ENCODE data around the gene TMEM184A. TPM values are rescaled to one million over a fixed set of nuclear protein-coding genes. Genes with fewer than 3 reads are reported as not detected.

TMEM184A gene
- total and polyA plus RNA-seq, 2 donors (not counting 1 experiment from before 2014, with no cell fraction given): not detected

DNA sequence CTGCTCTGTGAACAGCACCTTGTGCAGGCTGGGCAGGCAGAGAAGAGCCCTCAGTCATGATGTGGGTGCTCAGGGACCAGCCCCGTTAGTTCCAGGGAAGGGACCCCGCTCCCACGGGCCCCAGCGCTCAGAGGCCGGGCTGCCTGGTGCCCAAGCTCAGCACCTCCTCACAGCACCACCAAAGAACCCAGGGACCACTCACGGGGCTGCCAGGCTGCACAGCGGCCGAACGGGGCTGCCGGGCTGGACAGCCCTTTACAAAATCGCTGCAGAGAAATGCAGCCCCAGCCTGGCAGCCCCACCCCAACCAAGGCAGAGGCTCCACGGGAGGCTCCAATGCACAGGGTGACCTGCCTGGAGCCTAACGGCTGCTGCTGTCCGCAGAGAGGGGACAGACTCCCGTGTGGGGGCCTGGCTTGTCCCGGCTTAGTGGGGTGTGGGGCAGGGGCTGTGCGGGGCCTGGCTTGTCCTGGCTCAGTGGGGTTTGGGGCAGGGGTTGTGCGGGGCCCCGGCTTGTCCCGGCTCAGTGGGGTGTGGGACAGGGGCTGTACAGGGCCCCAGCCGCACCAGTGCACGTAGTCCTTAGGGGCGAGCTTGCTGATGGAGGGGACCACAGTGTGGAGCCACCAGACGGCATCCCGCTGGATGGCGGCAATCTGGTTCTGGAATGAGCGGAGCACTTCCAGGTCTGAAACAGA lies 61.0 kb downstream of the TMEM184A start:
- Histone ChIP-seq H3K9ac (ENCODE audit: low read length) (no peak overlapping the region), H3K4me2 (replicated peaks; ENCODE audit: low read depth, low read length, poor library complexity, severe bottlenecking) (no peak overlapping the region), H3K4me3 (ENCODE audit: control extremely low read depth in 1 of 5, extremely low read depth in 1 of 5, insufficient read depth in 1 of 5, low read depth in 2 of 5, low read length in 4 of 5) (no peak overlapping the region), H4K20me1 (ENCODE audit: control insufficient read depth, insufficient read depth, low read length, poor library complexity, severe bottlenecking) (peaks cover 11% of the 10 kb centered on the region), H3K27me3 (replicated peaks in 1 of 4; ENCODE audit: control extremely low read depth in 1 of 4, control insufficient read depth in 3 of 4, insufficient read depth in 4 of 4, low read length in 3 of 4) (no peaks in the 10 kb centered on the region), H3K9me3 (ENCODE audit: control extremely low read depth in 1 of 3, control insufficient read depth in 2 of 3, insufficient read depth in 1 of 3, low read length in 2 of 3) (no peaks in the 10 kb centered on the region), H3K36me3 (replicated peaks in 1 of 2; ENCODE audit: control extremely low read depth in 1 of 2, control insufficient read depth in 1 of 2, extremely low read depth in 1 of 2, insufficient read depth in 2 of 2, low read length in 1 of 2) (peaks cover 0 to 52% of the 10 kb centered on the region in 2 experiments), H3K27ac (ENCODE audit: low read length in 2 of 2) (no peak overlapping the region), H3K79me2 (ENCODE audit: control insufficient read depth, insufficient read depth, low read length) (no peaks in the 10 kb centered on the region), H2AFZ (ENCODE audit: insufficient read depth, low read depth, low read length, poor library complexity, severe bottlenecking) (no peak overlapping the region), H3K4me1 (ENCODE audit: control insufficient read depth in 2 of 2, insufficient read depth in 2 of 2, low read length in 2 of 2) (no peaks in the 10 kb centered on the region)
- H3K4me1 Mint-ChIP-seq: no peaks in the 10 kb centered on the region
- H3K9me3 Mint-ChIP-seq (ENCODE audit: insufficient read depth): no peaks in the 10 kb centered on the region
- H3K27me3 Mint-ChIP-seq: no peaks in the 10 kb centered on the region
- intact Hi-C loops (cut with micrococcal nuclease): no loop called here
- TF ChIP-seq EZH2 (IDR thresholded peaks at IDR 0.05; ENCODE audit: borderline replicate concordance, insufficient read depth, low read depth, low read length, poor library complexity, severe bottlenecking): no peak
- TF ChIP-seq, protein P1, sequence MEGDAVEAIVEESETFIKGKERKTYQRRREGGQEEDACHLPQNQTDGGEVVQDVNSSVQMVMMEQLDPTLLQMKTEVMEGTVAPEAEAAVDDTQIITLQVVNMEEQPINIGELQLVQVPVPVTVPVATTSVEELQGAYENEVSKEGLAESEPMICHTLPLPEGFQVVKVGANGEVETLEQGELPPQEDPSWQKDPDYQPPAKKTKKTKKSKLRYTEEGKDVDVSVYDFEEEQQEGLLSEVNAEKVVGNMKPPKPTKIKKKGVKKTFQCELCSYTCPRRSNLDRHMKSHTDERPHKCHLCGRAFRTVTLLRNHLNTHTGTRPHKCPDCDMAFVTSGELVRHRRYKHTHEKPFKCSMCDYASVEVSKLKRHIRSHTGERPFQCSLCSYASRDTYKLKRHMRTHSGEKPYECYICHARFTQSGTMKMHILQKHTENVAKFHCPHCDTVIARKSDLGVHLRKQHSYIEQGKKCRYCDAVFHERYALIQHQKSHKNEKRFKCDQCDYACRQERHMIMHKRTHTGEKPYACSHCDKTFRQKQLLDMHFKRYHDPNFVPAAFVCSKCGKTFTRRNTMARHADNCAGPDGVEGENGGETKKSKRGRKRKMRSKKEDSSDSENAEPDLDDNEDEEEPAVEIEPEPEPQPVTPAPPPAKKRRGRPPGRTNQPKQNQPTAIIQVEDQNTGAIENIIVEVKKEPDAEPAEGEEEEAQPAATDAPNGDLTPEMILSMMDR (IDR thresholded peaks at IDR 0.05): no peak
- 97% methylated on average over 19 of the region's 27 CpGs for WGBS (ENCODE audit: insufficient coverage)
- no peak overlapping the region for H3K27ac Mint-ChIP-seq
- DNase-seq (no peak), ATAC-seq (ENCODE audit: low read depth) (no peak)
- POLR2A ChIA-PET: no interaction called here
- CTCF ChIA-PET: no interaction called here
- no peak overlapping the region for H3K4me3 Mint-ChIP-seq

DNA sequence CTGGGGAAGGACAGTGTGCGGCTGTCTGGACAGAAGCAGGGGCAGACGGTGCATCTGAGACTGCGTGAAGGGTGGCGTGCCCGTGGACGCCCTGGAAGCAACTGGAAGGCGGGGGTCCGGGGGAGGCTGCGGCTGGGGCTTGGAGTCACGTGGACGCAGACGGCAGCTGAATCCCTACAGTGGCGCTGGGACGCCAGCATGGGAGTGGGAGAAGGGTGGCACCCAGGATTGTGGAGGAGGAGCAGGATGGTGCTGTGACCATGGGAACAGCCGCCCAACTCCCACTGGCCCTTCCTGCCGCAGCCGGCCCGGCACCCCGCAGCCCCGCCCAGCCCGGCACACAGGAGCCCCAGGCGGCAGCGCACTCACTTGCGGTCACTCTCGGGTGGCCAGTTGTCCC lies 61.6 kb downstream of the TMEM184A start:
- Histone ChIP-seq H3K9ac (ENCODE audit: low read length) (no peak overlapping the region), H3K79me2 (ENCODE audit: control insufficient read depth, insufficient read depth, low read length) (no peaks in the 10 kb centered on the region), H3K27me3 (replicated peaks in 1 of 4; ENCODE audit: control extremely low read depth in 1 of 4, control insufficient read depth in 3 of 4, insufficient read depth in 4 of 4, low read length in 3 of 4) (no peaks in the 10 kb centered on the region), H3K9me3 (ENCODE audit: control extremely low read depth in 1 of 3, control insufficient read depth in 2 of 3, insufficient read depth in 1 of 3, low read length in 2 of 3) (no peaks in the 10 kb centered on the region), H2AFZ (ENCODE audit: insufficient read depth, low read depth, low read length, poor library complexity, severe bottlenecking) (no peak overlapping the region), H3K27ac (ENCODE audit: low read length in 2 of 2) (no peak overlapping the region), H3K4me3 (ENCODE audit: control extremely low read depth in 1 of 5, extremely low read depth in 1 of 5, insufficient read depth in 1 of 5, low read depth in 2 of 5, low read length in 4 of 5) (no peak overlapping the region), H4K20me1 (ENCODE audit: control insufficient read depth, insufficient read depth, low read length, poor library complexity, severe bottlenecking) (peaks cover 5% of the 10 kb centered on the region), H3K36me3 (replicated peaks in 1 of 2; ENCODE audit: control extremely low read depth in 1 of 2, control insufficient read depth in 1 of 2, extremely low read depth in 1 of 2, insufficient read depth in 2 of 2, low read length in 1 of 2) (peaks cover 0 to 54% of the 10 kb centered on the region in 2 experiments), H3K4me1 (ENCODE audit: control insufficient read depth in 2 of 2, insufficient read depth in 2 of 2, low read length in 2 of 2) (no peaks in the 10 kb centered on the region), H3K4me2 (replicated peaks; ENCODE audit: low read depth, low read length, poor library complexity, severe bottlenecking) (no peak overlapping the region)
- no peak for DNase-seq
- Mint-ChIP-seq H3K27ac (no peak overlapping the region), H3K4me1 (no peaks in the 10 kb centered on the region), H3K27me3 (no peaks in the 10 kb centered on the region), H3K9me3 (ENCODE audit: insufficient read depth) (no peaks in the 10 kb centered on the region), H3K4me3 (no peak overlapping the region)
- ATAC-seq (ENCODE audit: low read depth): no peak
- CTCF ChIA-PET: no interaction called here
- WGBS (ENCODE audit: insufficient coverage): 98% methylated on average over 24 of the region's 25 CpGs
- POLR2A ChIA-PET: no interaction called here
- intact Hi-C loops (cut with micrococcal nuclease): no loop called here
- TF ChIP-seq, protein P1 (IDR thresholded peaks at IDR 0.05): no peak
- no peak for TF ChIP-seq EZH2 (IDR thresholded peaks at IDR 0.05; ENCODE audit: borderline replicate concordance, insufficient read depth, low read depth, low read length, poor library complexity, severe bottlenecking)

Measured in B cell (primary cell).